GM21526 (cell line): ENCODE measurements around the gene TMEM121B.
"Not testable (repeated sequence)": the region's sequence is repeated elsewhere in the genome, so short reads cannot be mapped to it uniquely, and the experiment has no call there.

Source experiments
- ATAC-seq: cut with Tn5 transposase; IDR thresholded peaks from one replicate; pipeline ENCODE4 v1.9.1; 2021; ENCODE audit warnings: moderate library complexity; ENCODE audit not compliant: unreplicated experiment, low FRiP score

TMEM121B gene

DNA sequence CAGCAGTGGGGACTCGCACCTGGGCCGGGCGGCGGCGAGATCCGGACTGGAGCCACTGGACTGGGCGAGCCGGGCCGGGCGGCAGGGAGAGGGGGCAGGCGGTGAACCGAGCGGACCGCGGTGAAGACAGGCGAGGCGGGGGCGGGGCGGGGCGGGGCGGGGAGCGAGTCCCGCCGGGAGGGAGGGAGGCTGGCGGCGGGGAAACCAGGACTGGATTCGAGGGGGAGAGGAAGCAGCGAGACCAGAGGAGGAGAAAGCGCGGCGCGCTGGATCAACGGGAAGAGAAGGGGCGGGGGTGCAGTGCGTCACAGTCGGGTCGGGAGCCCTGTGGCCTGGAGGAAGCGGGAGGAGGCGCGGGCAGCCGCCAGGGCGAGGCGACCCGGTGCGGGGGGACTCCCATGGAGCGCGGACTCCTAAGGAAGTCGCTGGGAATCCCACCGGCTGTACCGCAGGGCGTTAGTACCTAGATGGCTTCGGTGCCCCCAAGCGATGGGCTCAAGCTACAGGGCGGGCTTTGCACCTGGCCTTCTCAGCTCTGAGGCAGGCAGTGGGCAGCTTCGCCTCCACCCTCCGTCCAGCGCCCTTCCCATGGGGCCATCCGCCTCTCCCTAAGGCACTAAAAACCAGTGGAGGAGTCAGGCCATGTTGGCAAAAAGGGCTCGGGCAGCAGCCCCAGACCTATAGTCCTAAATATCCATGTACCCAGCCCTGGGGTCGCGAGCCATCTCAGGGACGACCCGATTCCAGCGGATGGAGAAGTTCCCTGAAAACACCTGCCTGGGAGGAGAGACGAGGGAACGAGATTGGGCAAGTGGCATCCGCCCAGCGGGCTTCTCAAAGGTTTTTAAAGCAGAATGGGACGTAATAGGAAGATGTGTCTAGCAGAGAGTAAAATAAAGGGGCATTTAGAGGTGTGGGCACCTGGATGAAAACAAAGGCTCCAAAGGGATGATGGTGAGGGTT, at the start of gene TMEM121B:
Gene TMEM121B, minus strand, starts transcription at position 128 of the 963 bp plus-strand sequence. CDS start 233 bp downstream, outside the sequence.
- ATAC-seq: no peak

DNA sequence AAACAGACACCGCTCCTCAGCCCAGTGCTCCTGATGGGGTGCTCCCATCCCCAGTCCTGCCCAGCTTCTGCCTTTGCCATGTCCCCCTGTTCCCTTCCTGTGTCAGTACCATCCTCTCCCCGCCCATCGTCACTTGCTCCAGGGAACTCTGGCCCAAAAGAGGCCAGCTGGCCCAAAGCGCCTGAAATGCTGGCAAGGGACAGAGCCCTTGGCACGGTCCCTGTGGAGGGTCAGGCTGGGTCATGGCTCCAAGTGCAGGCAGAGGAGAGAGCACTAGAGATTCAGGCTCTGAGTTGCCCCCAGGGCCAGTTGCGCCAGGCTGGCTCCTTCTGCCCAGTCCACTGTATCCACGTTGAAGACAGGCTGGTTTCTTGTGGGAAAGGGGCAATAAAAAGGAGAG, 46.3 kb upstream of the TMEM121B start:
- ATAC-seq: no peak

DNA sequence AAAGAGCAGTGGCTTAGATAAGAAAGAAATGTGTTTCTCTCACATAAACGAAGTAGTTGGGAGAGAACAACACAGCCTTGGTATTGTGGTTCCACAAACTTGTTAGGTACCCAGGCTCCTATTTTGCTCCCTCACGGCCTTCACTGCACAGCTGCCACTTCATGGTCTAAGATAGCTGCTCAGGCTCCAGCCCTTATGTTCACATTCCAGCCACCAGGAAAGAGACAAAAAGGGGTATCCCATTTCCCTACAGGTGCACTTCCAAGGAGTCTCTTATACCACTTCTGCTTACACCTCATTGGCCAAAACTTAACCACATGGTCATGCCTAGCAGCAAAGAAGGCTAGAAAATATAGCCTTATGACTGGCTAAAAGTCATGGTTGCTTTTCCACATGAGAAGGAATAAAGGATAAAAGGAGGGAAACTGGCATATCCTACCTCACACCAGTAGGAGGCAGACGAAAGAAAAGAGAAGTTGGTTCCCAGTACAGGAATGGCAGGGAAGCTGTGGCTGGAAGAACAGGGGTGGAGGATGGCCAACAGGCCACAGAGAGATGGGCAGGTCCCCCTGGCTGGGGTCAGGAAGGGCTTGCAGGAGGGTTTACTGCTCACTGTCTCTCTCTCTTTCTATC, 43.3 kb upstream of the TMEM121B start:
- no peak for ATAC-seq

DNA sequence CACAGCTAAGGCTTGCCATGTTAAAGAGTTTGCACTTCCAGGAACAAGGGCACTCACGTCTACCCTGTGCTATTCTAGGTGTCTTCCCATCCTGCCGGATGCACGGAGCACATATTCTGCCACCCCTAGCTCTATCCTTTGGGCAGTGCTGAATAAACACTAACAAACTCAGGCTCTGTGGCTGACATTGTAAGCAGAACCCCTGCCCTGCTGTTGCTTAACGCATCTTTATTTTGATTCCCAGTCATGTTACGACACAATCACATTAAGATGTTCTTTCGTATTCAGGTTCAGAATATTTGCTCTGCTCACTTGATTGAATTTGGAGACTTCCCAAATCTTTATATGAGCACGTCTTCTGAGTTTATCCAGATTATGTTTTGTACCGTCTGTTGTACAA, 41.6 kb upstream of the TMEM121B start:
- ATAC-seq: no peak

DNA sequence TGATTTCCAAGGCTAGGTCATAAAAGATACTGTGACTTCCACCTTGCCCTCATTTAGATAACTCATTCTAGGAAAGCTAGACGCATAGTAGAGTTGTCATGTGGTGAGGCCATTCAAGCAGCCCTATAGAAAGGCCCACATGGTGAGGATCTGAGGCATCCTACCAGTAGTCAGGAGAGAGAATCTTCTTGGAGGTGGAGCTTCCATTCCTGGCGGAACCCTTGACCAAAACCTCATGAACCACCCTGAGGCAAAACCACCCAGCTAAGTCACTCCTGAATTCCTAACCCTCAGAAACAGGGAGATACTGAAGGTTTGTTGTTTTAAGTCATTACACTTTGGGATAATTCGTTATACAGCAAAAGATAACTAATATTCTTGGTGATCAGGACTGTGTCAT, 40.8 kb upstream of the TMEM121B start:
- ATAC-seq: no peak

DNA sequence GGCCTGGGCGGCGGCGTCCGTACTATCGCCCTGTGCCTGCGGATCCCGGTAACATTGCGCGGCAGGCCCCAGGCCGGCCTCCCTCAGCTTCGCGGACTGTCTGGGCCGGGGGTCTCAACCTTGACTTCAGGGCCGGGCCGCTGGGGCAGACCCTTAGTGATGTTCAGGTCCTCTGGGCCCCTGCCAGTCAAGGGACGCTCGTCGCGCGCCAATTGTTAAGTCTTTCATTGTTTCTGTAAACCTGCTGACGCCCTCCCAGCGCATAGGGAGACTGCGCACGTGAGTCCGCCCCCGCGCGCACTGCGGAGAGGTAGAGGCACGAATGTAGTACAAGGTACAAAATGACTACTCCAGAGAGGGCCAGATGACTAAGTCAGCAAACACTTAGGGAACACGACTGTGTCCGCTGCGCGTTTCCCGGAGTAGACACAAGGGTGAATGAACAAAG, 38.4 kb upstream of the TMEM121B start:
- no peak for ATAC-seq

DNA sequence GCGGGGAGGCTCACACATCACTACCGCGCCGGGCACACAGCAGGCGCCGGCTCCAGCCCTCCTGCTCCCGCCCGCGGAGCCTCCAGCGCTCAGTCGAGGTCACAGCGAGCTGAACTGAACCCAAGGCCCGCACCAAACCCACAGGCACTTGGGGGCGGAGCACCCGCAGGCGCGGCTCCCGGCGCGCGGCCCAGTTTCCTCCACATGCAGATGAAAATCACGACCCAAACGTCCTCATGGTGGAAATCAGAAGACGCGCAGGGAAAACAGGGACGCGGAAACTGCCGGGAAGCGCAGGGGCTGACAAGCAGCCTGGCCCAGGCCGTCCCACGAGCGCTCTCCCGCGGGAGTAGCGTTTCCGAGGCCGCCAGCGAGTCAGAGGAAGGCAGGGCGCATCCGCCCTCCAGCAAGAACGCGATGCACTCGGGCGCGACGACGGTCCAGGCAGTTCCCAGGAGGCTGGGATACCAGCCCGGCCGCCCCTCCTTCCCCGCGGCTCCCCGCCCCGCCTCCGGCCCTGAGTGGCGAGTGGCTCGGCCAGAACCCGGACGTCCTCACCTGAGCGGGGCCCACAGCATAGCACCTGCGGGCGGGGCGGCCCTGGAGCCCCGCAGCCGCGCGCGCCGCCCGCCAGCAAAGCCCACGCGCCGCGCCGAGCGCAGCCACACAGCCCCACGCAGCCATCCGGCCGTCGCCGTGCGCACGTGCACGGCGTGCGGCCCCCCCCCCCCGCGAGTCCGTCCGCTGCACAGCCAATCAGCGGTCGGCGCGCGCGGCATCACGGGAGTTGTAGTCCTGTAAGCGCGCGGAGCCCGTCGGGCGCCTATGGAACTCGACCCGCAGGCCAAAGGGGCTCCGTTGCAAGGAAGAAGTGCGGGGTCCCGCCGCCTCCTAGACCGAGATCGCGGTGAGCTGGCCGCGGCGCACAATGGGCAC, 37.7 kb upstream of the TMEM121B start, which contains the start of gene HDHD5:
Gene HDHD5, minus strand, starts transcription at position 710 of the 936 bp plus-strand sequence. Its CDS starts 26 bp downstream, at position 684.
- ATAC-seq: peak; percentile 68

DNA sequence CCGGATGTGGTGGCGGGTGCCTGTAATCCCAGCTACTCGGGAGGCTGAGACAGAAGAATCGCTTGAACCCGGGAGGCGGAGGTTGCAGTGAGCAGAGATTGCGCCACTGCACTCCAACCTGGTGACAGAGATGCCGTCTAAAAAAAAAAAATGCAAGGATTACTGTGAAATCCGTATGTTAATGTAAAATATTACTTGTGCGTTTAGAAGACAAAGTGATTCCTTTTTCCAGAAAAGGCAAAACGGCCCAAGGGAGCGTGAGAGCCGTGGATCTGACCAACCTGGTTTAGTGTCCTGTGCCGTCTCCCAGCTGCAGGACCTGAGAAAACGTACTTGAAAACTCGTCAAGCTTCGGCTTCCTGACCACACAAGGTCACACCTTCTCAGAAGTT, 37.0 kb upstream of the TMEM121B start:
- ATAC-seq: no peak

DNA sequence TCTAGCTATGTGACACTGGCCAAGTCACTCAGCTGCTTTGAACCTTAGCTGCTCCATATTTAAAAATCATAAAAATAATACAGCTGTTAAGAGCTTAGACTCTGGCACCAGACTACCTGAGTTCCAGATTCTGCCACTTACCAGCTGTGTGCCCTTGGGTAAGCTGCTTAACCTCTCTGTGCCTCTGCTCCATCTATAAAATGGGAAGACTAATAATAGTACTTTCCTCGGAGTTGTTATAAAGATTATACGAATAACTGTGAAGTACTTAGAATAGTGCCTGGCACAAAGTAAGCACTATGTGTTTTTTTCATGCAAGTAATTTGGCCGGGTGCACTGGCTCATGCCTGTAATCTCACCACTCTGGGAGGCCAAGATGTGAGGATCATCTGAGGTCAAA, 36.6 kb upstream of the TMEM121B start:
- no peak for ATAC-seq

DNA sequence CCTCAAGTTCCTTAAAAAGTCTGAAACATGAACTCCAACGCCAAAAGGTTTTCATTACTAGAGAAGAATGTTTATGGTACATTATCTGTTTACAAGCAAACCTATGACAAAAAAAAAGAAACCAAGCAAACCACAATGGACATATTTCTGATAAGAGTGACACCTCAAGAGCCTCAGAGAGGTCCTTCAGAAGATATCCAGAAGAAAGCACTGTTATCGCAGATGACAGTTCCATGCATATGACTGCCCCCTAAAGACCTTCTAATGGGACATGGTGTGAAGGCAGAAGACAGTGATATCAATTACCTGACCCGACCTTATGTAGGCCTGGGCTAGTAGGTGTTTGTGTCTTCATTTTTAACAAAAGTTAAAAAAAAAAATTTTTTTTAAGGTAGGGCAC, 34.8 kb upstream of the TMEM121B start:
- ATAC-seq: no peak

DNA sequence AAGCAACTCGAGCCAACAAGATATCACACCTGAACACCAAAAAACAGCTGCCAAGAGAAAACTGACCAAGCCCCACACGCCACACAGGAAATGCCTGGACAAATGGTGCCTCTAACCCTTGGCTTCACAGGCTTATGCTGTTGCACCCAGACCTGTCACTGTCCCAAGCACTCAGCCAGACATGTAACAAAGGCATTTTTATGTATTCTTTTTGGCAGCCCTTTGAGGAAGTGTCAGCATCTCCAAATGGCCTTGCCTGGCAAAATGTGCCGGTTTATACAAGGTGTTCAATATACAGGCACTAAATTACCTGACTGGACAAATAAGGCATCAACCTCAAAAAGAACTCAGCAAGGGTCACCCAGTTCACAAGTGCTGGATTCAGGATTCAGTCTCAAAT, 31.8 kb upstream of the TMEM121B start:
- ATAC-seq: no peak

DNA sequence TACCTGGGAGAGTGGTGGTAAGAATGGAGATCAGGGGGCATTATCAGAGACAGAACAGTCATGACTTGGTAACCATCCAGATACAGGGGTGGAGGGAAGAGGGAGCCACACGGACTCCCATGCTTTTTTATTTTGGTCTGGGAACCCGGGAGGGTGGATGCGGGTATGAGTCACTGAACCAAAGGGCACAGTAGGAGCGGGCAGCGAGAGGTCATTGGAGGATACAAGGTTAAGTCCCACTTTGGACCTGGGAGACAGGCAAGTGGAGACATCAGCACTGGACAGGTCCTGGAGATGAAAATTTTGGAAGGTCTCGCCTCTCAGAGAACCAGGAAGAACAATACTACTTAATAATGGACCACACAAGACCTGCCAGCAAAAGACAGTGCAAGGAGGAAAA, 31.2 kb upstream of the TMEM121B start:
- no peak for ATAC-seq

DNA sequence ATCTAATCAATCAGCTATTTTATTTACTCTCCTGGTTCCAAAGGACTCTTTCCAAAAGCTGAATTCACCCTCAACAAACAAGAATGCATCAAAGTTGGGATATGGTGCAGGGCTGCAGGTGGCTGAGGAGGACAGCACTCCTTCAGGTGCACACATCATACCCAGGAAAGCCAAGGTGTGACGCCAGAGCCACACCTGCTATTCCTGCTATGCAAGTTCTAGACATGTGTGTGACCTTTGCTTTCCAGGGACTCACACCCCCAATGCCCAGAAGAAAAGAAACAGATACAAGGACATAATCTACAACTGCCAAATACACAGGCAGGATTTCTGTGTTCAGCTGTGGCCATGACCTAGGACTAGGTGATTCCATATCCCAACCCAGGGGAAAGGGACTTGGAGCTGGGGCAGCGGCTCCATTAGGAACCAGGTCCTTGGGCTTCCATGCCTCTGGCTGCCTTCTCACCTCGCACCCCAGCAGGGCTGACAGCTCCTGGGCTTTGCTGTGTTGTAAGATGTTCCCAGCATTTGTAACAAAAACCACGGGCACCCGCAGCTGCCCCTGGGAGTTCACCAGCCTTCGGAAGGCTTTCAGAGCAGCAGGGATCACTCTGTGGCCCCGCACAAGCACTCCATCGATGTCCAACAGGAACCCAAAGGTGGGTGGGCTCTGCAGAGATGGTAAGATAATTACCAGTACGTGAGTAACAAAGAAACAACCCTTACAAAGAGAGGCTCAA, 28.1 kb upstream of the TMEM121B start:
- no peak for ATAC-seq

DNA sequence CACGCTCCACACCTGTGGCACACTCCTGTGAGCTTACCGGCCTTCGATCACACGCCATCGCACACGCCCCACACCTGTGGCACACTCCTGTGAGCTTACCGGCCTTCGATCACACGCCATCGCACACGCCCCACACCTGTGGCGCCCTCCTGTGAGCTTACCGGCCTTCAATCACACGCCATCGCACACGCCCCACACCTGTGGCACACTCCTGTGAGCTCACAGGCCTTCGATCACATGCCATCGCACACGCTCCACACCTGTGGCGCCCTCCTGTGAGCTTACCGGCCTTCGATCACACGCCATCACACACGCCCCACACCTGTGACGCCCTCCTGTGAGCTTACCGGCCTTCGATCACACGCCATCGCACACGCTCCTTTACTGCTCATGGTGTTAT, 26.3 kb upstream of the TMEM121B start:
- ATAC-seq: not testable (repeated sequence)

DNA sequence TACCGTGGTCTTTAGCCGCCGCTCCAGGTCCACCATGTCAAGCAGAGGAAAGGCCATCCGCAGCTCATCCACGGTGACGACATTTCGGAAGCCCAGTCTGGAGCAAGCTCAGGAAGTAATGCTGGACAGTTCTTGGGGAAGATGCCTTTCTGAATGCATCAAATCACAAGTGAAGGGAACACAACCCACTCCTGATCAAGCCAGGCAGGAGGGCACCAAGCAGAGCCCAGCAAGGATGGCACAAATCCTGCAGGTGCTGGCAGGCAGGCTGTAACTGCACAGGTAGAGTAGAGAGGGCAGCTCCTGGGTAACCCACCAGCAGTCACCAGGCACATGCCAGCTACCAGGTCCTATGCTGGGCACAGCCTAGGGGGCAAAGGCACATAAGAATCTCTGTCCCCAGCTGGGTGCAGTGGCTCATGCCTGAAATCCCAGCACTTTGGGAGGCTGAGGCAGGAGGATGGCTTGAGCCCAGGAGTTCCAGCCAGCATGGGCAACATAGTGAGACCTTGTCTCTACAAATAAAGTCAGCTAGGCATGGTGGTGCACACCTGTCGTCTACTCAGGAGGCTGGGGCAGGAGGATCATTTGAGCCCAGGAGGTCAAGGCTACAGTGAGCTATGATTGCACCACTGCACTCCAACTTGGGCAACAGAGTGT, 24.0 kb upstream of the TMEM121B start:
- no peak for ATAC-seq

DNA sequence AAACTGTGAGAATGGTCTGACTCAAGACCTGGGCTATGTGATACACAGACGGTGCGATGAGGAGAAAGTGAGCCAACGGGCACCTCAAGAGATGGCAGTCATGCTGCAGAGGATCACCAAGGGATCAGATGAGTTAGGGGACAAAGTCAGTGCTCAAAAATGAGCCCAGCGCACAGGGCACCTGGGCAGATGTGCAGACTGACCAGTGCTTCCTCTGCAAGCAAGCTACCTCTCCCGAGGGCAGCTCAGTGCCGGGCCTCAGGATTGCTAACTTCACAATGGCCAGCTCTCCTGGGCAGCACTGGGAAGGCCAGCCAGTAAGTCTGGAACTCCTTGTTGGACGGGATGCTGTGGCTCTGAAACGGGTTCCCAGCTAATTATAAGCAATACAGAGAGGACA, 22.7 kb upstream of the TMEM121B start:
- no peak for ATAC-seq

DNA sequence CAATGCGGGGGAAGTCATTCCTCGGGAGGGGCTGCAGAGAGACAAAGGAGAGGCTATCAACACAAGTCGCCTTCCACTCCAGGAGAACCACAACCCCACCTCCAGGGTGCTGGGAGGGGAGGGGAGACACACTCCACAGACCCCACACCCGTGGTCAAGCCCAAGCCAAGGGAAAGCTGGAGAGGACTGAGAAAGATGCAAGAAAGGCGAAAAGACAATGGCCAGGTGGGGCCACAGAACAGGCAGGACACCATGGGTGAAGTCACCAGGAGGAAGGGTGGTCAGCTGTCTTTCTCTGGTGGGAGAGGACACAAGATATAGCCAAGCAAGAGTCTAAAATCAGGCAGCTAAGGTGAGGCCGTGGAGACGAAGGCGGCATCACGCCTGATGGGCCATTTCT, 21.9 kb upstream of the TMEM121B start:
- no peak for ATAC-seq

DNA sequence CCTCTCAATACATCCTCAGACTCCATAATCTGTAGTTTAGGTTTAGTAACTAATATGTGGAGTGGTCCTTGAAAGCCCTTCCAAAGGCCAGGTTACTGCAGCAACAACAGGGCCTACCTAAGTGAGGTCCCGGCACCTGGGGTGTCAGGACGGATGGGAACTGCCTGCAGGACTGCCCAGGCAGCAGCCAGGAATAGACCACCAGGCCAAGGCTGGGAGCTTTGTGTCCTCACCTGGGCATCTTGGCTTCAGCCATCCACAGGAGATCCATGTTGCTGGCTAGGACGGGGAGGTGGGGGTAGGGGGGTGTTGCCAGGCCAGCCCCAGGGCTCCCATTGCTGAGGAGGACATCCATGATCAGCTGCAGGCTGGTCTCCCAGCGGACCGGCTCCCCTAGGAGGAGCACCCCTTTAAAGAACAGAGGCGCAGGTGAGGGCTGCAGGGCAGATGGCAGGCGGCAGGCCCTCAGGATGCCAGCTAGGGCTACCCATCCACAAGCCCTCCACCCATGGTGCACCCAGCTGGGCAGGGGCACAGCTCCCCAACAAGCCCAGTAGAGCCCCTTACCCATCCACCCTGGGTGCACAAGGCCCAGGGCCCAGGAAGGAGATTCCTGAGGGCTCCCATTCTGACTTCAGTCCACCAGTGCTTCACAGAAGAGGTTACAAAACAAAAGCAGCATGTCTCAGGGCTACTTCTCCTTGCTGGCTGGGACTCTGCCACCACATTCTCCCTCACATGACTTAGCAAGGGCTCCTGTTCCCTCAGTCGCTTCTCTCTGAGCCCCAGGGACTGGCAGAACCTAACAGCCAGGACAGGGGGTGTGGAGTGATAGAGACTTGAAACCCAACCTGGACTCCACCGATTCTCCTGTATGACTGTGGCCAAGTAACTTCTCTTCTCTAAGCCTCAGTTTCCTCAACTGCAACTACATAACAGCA, 19.9 kb upstream of the TMEM121B start:
- no peak for ATAC-seq
